Stimulated activated naive CD8-positive, alpha-beta T cell treated with anti-CD3 and anti-CD28 coated beads, Interleukin-15, amount 100 ng/mL, for 72 hours (primary cell): ENCODE results near the gene CAMSAP3.

Experiments
- ATAC-seq: fragments of 150-1000 bp; cut with Tn5 transposase; 2 replicates; pipeline ENCODE4 v1.10.0; 2021; ENCODE audit warnings: mild to moderate bottlenecking, moderate library complexity
- DNase-seq, 2 donors: peaks; one replicate each; pipeline ENCODE4 v3.0.0; 2021 to 2022
- H3K27ac Mint-ChIP-seq, 2 donors: one replicate each; pipeline ENCODE4 v1.8.0; 2022; ENCODE audit warnings: mild to moderate bottlenecking in 2 of 2, mixed read lengths in 2 of 2, moderate library complexity in 2 of 2
- H3K27me3 Mint-ChIP-seq: one replicate; pipeline ENCODE4 v1.8.0; 2022; ENCODE audit warnings: mixed read lengths
- H3K4me1 Mint-ChIP-seq: one replicate; pipeline ENCODE4 v1.8.0; 2022; ENCODE audit warnings: mild to moderate bottlenecking, mixed read lengths
- H3K4me3 Mint-ChIP-seq, 2 donors: one replicate each; pipeline ENCODE4 v1.8.0; 2022; ENCODE audit warnings: mild to moderate bottlenecking in 2 of 2, mixed read lengths in 2 of 2, moderate library complexity in 1 of 2
- H3K9me3 Mint-ChIP-seq, 2 donors: one replicate each; pipeline ENCODE4 v1.8.0; 2022; ENCODE audit warnings: mixed read lengths in 2 of 2

CAMSAP3 gene

GRCh38 chr19:7662657-7663056 is 67.0 kb downstream of the CAMSAP3 start:
- Mint-ChIP-seq H3K4me3 (no peak overlapping the region), H3K27ac (peak overlapping the region in 1 of 2 donors; percentile 71), H3K4me1 (peaks cover 9% of the 10 kb centered on the region), H3K9me3 (no peaks in the 10 kb centered on the region), H3K27me3 (peaks cover 10% of the 10 kb centered on the region)
- DNase-seq (no peak), ATAC-seq (no peak)

- DNase-seq (no peak), ATAC-seq (no peak)
- H3K27ac Mint-ChIP-seq: no peak overlapping the region
- no peaks in the 10 kb centered on the region for H3K9me3 Mint-ChIP-seq
- no peaks in the 10 kb centered on the region for H3K4me1 Mint-ChIP-seq
- H3K4me3 Mint-ChIP-seq: no peak overlapping the region
- H3K27me3 Mint-ChIP-seq: peaks cover 12% of the 10 kb centered on the region
Observed at GRCh38 chr19:7663706-7664105, 68.0 kb downstream of the CAMSAP3 start.

GRCh38 chr19:7665076-7665475 is 69.4 kb downstream of the CAMSAP3 start:
- no peak for ATAC-seq
- Mint-ChIP-seq H3K4me3 (no peak overlapping the region), H3K27me3 (peaks cover 25% of the 10 kb centered on the region)

More at GRCh38 chr19:7665076-7665475, 69.4 kb downstream of the CAMSAP3 start:
- DNase-seq: no peak
- Mint-ChIP-seq H3K27ac (no peak overlapping the region), H3K4me1 (peaks cover 11% of the 10 kb centered on the region), H3K9me3 (no peaks in the 10 kb centered on the region)
